Skeletal muscle tissue (tissue), 4 donors: ENCODE results near the gene BTRC. TPM values are rescaled to one million over a fixed set of nuclear protein-coding genes. Genes with fewer than 3 reads are reported as not detected.

Source experiments
- H3K27ac ChIP-seq: one replicate; pipeline ENCODE4 v1.7.0; 2013; ENCODE audit warnings: mild to moderate bottlenecking, low read depth, low read length, inconsistent platforms
- H3K27me3 ChIP-seq, 3 donors: one replicate each; pipeline ENCODE4 v1.7.0; 2013; ENCODE audit warnings: low read length in 3 of 3; ENCODE audit not compliant: control insufficient read depth in 3 of 3, insufficient read depth in 3 of 3
- H3K36me3 ChIP-seq, 3 donors: one replicate each; pipeline ENCODE4 v1.7.0; 2013; ENCODE audit warnings: low read length in 3 of 3; ENCODE audit not compliant: control insufficient read depth in 3 of 3, insufficient read depth in 3 of 3
- H3K4me1 ChIP-seq, 3 donors: one replicate each; pipeline ENCODE4 v1.7.0; 2013; ENCODE audit warnings: low read length in 3 of 3, mild to moderate bottlenecking in 3 of 3; ENCODE audit not compliant: control insufficient read depth in 3 of 3, insufficient read depth in 3 of 3
- H3K4me3 ChIP-seq, 3 donors: one replicate each; pipeline ENCODE4 v1.7.0; 2013; ENCODE audit warnings: low read length in 3 of 3
- H3K9ac ChIP-seq, 3 donors: one replicate each; pipeline ENCODE4 v1.7.0; 2013; ENCODE audit warnings: low read length in 3 of 3, mild to moderate bottlenecking in 3 of 3, moderate library complexity in 2 of 3, low read depth in 1 of 3
- H3K9me3 ChIP-seq, 3 donors: one replicate each; pipeline ENCODE4 v1.7.0; 2013; ENCODE audit warnings: low read length in 3 of 3; ENCODE audit not compliant: control insufficient read depth in 3 of 3
- total RNA-seq: library from RNA; depleted of rRNA; stranded (reverse); fragments of >200 nt; gene quantifications from one replicate; pipeline ENCODE4 v1.2.3, GENCODE V29; 2014
- donor health status: Osteomylitis.

BTRC gene
- total RNA-seq, 1 donor from 2014 or later, result 19.8 TPM

- Histone ChIP-seq H3K9me3 (peaks cover 8 to 13% (median 10%) of the 10 kb centered on the region in 3 donors), H3K36me3 (peaks cover 32 to 39% (median 33%) of the 10 kb centered on the region in 3 donors), H3K4me3 (no peak overlapping the region), H3K9ac (no peak overlapping the region), H3K27ac (no peak overlapping the region), H3K27me3 (peaks cover 0 to 5% (median 0%) of the 10 kb centered on the region in 3 donors), H3K4me1 (peaks cover 3 to 5% (median 3%) of the 10 kb centered on the region in 3 donors)
Measured at GRCh38 chr10:101575580-101576210, 221.7 kb downstream of the BTRC start.

DNA sequence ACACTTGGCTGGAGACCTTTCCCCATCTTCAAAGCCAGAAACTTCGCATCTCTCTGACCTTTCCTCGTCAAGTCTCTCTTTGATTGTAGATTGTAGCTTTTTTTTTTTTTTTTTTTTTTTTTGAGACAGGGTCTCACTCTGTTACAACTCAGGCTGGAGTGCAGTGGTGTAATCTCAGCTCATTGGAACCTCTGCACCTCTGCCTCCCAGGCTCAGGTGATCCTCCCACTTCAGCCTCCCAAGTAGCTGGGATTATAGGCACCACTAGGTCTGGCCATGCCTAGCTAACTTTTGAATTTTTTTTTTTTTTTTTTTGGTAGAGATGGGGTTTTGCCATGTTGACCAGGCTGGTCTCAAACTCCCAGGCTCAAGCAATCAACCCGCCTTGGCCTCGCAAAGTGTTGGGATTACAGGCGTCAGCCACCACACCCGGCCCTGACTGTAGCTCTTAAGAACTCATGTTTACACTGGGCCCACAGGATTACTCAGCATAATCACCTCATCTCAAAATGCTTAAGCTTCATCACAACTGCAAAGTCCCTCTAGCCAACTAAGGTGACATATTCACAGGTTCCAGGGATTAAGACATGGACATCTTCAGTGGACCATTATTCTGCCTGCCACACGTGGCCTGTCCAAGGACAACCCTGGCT is 222.4 kb downstream of the BTRC start:
- H3K27me3 ChIP-seq, result no peaks in the 10 kb centered on the region
- H3K9ac ChIP-seq, result no peak overlapping the region
- H3K27ac ChIP-seq, result no peak overlapping the region
- H3K4me3 ChIP-seq, result no peak overlapping the region
- peaks cover 8 to 13% (median 10%) of the 10 kb centered on the region in 3 donors for H3K9me3 ChIP-seq
- H3K36me3 ChIP-seq, result peaks cover 38 to 45% (median 39%) of the 10 kb centered on the region in 3 donors
- H3K4me1 ChIP-seq, result no peaks in the 10 kb centered on the region

DNA sequence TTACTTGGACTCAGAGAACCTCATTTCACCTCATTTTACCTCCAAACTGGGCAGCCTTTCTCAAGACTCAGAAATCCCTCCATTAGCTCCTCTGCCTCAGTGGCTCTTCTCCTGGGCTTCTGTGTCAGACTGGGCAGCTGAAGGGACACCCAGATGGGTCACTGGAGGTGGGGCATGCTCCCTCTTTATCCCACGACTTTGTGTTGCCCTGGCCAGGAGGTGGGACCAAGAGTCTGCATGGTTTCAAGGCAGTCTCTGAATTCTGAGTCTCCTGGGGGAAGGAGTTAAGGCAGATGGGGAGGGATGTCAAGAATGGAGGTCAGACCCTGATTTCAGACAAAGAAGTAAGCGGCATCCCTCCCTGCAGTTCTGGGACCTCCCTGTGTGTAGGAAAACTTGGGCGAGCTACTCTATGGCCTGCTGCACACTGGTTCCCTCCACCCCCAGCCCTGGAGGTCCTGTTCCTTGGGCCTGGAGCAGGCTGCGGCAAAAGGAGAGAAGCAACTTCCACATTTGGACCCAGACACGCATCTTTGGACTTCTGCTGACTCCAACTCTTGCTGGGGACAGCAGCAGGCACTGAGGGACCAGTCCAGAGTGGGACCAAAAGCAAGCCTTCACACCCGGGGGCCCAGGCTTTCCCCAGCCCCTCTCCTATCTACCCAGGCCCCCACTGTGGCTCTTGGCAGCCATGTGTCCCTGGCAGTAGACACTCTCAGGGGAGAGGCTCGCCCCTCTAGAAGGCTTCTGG is 223.3 kb downstream of the BTRC start:
- Histone ChIP-seq H3K27ac (no peak overlapping the region), H3K4me3 (no peak overlapping the region), H3K27me3 (no peaks in the 10 kb centered on the region), H3K9ac (no peak overlapping the region), H3K9me3 (peaks cover 8 to 12% (median 9%) of the 10 kb centered on the region in 3 donors), H3K36me3 (peaks cover 44 to 53% (median 47%) of the 10 kb centered on the region in 3 donors), H3K4me1 (no peaks in the 10 kb centered on the region)

GRCh38 chr10:101578192-101578591 is 224.2 kb downstream of the BTRC start:
- Histone ChIP-seq H3K4me1 (no peaks in the 10 kb centered on the region), H3K9ac (no peak overlapping the region), H3K4me3 (no peak overlapping the region), H3K9me3 (peaks cover under 1 to 3% (median under 1%) of the 10 kb centered on the region in 3 donors), H3K36me3 (peaks cover 53 to 61% (median 56%) of the 10 kb centered on the region in 3 donors), H3K27ac (no peak overlapping the region), H3K27me3 (no peaks in the 10 kb centered on the region)

DNA sequence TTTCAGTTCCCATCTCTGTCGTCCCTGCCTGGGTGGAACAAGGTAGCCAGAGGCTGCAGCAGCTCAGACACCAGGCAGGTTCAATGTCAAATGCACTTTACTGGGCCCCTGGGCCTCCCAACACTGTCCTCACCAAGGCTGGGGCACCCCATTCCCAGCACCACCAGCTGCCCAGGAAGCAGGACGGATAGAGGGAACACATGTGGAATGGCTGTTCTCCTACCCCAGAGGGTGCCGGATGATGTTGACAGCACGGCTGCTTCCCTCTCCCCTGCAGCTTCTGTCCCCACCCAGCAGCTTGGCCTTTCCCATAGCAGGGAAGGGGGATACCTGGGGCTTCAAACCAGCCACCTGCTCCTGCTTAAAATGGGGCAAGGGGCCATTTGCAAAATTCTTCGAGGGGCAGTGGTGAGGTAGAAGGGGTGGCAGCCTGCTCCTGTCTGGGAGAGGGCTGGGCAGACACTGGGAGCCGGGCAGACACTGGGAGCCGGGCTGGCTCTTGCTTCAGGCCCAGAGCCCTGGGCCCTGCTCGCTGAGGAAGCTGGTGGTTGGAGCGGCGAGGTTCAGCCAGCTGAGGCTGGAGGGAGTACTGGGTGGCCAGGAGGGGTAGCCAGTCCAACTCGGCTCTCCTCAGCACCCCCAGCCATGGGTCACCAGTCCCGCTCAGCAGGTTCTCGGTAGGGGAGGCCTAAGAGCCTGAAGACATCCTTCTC is 225.0 kb downstream of the BTRC start:
- no peaks in the 10 kb centered on the region for H3K4me1 ChIP-seq
- no peaks in the 10 kb centered on the region for H3K27me3 ChIP-seq
- H3K9me3 ChIP-seq, result no peaks in the 10 kb centered on the region
- no peak overlapping the region for H3K27ac ChIP-seq
- H3K36me3 ChIP-seq, result peaks cover 58 to 69% (median 63%) of the 10 kb centered on the region in 3 donors
- no peak overlapping the region for H3K9ac ChIP-seq
- H3K4me3 ChIP-seq, result no peak overlapping the region

GRCh38 chr10:101579516-101579870 is 225.5 kb downstream of the BTRC start:
- Histone ChIP-seq H3K27me3 (no peaks in the 10 kb centered on the region), H3K36me3 (peaks cover 60 to 71% (median 65%) of the 10 kb centered on the region in 3 donors), H3K27ac (no peak overlapping the region), H3K4me1 (no peaks in the 10 kb centered on the region), H3K9me3 (no peaks in the 10 kb centered on the region), H3K4me3 (no peak overlapping the region), H3K9ac (no peak overlapping the region)

DNA sequence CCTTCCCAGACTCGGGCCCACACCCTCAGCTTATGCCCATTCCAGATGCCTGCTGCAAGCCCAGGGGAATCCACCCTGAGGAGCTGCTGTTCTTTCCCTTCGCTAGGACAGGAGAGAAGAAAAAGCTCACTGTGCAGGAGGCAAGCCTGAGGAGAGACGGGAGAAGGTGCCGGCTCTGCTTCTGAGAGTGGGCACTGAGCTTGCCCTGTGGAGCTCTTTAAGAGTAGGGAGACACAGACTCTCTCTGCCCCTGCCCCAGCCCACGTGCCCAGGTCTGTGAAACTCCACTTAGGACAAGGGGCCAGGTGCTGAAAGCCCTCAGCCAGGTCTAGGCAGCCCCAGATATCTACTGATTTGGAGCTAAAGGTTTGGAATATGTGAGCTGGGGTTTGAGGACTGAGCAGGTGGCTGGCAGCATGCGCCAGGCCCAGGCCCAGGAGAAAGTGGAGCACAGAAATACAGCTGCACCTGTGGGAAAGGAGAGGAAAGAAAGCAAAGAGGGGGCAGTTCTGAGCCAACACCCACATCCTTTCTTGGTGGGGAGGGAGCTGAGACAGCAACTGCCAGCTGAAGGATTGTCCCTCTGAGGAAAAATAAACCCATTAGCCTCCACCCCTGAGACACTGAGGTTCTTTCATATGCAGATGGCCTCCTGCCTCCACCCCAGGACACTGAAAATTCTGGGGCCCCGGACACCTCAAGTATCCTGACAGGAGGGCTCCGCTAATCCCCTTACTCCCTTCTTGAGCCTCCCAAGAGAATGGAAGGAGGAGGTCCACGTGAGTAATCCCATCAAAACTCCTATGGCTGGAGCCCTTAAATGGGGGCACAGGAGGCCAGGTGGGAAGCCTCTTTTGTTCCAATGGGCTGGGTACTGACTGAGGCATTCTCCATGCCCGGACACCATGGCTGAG is 226.8 kb downstream of the BTRC start:
- Histone ChIP-seq H3K4me3 (no peak overlapping the region), H3K27me3 (no peaks in the 10 kb centered on the region), H3K9me3 (no peaks in the 10 kb centered on the region), H3K27ac (no peak overlapping the region), H3K4me1 (no peaks in the 10 kb centered on the region), H3K9ac (no peak overlapping the region), H3K36me3 (peaks cover 71 to 80% (median 75%) of the 10 kb centered on the region in 3 donors)

DNA sequence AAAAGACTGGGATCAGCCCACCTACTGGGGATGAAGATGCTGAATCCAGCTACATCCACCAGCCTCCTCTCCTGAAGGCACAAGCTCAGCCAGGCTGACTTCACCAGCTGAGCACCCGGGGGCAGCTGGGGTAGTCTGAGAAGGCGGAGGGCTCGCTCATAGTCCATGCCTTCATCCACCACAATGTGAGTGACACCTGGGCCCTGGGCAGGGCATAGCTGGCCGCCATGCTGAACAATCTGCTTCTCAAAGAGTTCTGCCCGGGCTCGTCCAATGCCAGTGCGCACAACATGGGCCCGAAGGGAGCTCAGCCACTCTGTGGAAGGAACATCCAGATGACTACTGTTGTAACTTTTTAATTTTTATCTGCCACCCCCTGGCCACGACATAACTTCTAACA is 231.9 kb downstream of the BTRC start:
- H3K9ac ChIP-seq, result no peak overlapping the region
- H3K27me3 ChIP-seq, result no peaks in the 10 kb centered on the region
- no peak overlapping the region for H3K4me3 ChIP-seq
- no peak overlapping the region for H3K27ac ChIP-seq
- H3K4me1 ChIP-seq, result peaks cover 17 to 22% (median 18%) of the 10 kb centered on the region in 3 donors
- H3K9me3 ChIP-seq, result no peaks in the 10 kb centered on the region
- peaks cover 39 to 41% (median 39%) of the 10 kb centered on the region in 3 donors for H3K36me3 ChIP-seq
